ENCODE measurements around the gene LCK. TPM values are rescaled to one million over a fixed set of nuclear protein-coding genes. Genes with fewer than 3 reads are reported as not detected.
A peak's percentile ranks its signal among the peaks of the same experiment; 100 is the strongest.

Gene LCK
- total RNA-seq, 6 experiments from 2014 or later = not detected

DNA sequence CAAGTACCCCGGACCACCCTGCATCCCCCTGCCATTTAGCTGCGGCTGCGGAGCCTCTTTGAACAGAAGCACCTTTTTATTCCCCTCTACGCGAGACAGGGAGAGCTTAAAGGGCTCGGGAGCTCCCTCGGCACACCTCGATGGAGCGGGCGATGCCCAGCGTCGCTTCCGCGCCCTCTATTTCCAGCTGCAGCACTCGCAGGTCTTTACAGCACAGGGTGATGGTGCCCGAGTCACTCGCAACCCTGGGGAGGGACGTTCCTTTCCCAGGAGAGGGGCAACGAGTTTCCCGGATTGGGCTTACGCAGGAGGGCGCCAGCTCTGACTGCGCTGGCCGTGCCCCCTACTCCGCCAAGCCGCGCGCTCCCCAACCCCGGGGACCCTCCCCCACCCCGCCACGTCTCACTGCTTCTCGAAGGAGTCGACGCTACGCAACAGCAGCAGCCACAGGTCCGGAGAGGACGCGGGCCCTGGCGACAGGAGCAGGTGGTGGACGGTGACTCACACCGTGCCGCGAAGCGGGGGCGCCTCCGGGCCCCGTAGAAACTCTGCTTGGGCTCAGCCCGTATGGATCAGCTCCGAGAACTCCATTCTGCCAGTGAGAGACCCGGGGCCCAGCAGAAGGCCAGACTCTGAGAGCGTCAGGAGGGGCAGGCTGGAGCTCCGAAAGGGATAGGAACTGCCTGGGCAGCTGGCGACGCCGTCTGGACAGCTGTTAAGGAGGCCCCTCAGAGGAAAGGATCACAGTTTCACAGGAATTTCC lies 9.9 kb upstream of the LCK start:
- peak; percentile 25 for DNase-seq
- TF ChIP-seq, protein P1, sequence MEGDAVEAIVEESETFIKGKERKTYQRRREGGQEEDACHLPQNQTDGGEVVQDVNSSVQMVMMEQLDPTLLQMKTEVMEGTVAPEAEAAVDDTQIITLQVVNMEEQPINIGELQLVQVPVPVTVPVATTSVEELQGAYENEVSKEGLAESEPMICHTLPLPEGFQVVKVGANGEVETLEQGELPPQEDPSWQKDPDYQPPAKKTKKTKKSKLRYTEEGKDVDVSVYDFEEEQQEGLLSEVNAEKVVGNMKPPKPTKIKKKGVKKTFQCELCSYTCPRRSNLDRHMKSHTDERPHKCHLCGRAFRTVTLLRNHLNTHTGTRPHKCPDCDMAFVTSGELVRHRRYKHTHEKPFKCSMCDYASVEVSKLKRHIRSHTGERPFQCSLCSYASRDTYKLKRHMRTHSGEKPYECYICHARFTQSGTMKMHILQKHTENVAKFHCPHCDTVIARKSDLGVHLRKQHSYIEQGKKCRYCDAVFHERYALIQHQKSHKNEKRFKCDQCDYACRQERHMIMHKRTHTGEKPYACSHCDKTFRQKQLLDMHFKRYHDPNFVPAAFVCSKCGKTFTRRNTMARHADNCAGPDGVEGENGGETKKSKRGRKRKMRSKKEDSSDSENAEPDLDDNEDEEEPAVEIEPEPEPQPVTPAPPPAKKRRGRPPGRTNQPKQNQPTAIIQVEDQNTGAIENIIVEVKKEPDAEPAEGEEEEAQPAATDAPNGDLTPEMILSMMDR (IDR thresholded peaks at IDR 0.05) = no peak
- peaks cover 23% of the 10 kb centered on the region for H3K4me1 Mint-ChIP-seq (ENCODE audit: low read depth)

GRCh38 chr1:32242341-32242851 lies 8.7 kb upstream of the LCK start:
- TF ChIP-seq, protein P1 (IDR thresholded peaks at IDR 0.05) = no peak
- no peak for DNase-seq
- Mint-ChIP-seq H3K27ac (no peak overlapping the region; the same call in 1 of the 2 replicates), H3K9me3 (no peaks in the 10 kb centered on the region), H3K36me3 (ENCODE audit: low read depth) (no peaks in the 10 kb centered on the region), H3K4me3 (no peak overlapping the region), H3K27me3 (ENCODE audit: insufficient read depth) (no peaks in the 10 kb centered on the region), H3K4me1 (ENCODE audit: low read depth) (peaks cover 31% of the 10 kb centered on the region)

More for the DNA sequence above, 9.9 kb upstream of the LCK start:
- Mint-ChIP-seq H3K4me3 (peak overlapping the region; percentile 87), H3K27ac (peak overlapping the region; percentile 84), H3K36me3 (ENCODE audit: low read depth) (no peaks in the 10 kb centered on the region), H3K27me3 (ENCODE audit: insufficient read depth) (no peaks in the 10 kb centered on the region), H3K9me3 (no peaks in the 10 kb centered on the region)

DNA sequence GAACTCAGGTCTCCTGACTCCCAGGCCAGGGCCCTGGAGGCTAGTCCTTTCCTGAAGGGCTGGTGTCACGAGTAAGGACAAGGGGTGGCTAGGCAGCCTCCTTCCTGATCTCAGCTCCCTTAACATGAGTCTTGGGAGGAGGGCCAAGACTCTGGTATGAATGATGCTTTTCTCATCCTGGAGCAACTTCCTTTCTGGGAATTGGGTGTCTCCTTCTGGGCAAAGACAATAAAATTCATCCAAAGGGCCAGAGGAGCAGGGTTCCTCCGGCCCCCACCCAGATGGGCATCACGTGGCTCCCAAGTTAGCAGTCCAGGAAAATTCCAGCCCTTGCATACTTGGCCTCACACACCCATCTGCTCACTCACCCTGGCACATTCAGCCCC lies 4.2 kb upstream of the LCK start, which contains the start of gene FAM167B:
Gene FAM167B, plus strand, starts transcription at position 335 of the 386 bp plus-strand sequence. CDS start 200 bp downstream, outside the sequence.
- TF ChIP-seq, protein P1 (IDR thresholded peaks at IDR 0.05) = no peak
- peak within 1 kb of the TSS; percentile 83 for H3K27ac Mint-ChIP-seq
- peak within 1 kb of the TSS; percentile 45; the same call in 1 of the 2 replicates for H3K4me3 Mint-ChIP-seq
- H3K4me1 Mint-ChIP-seq (ENCODE audit: low read depth) = peaks cover 43% of the 10 kb centered on the region
- no peaks in the 10 kb centered on the region for H3K9me3 Mint-ChIP-seq
- peak; percentile 70 for DNase-seq
- no peaks in the 10 kb centered on the region for H3K36me3 Mint-ChIP-seq (ENCODE audit: low read depth)
- peaks cover 1% of the 10 kb centered on the region; the same call in 1 of the 2 replicates for H3K27me3 Mint-ChIP-seq (ENCODE audit: insufficient read depth)

DNA sequence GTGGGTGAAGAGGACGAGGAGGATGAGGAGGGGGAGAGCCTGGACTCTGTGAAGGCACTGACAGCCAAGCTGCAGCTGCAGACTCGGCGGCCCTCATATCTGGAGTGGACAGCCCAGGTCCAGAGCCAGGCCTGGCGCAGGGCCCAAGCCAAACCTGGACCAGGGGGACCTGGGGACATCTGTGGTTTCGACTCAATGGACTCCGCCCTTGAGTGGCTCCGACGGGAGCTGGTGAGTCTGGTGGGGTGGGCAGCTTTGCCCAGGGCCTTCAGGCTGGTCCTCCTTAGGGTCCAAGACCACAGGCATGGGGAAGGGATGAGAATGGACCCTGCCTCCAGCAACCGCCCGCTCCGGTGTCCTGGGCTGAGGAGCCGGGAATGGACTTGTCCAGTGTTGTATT lies 3.6 kb upstream of the LCK start:
- H3K9me3 Mint-ChIP-seq = no peaks in the 10 kb centered on the region
- H3K4me3 Mint-ChIP-seq = no peak overlapping the region
- H3K27me3 Mint-ChIP-seq (ENCODE audit: insufficient read depth) = peaks cover 1% of the 10 kb centered on the region; the same call in 1 of the 2 replicates
- peak overlapping the region; percentile 83; the same call in 1 of the 2 replicates for H3K27ac Mint-ChIP-seq
- H3K4me1 Mint-ChIP-seq (ENCODE audit: low read depth) = peaks cover 40% of the 10 kb centered on the region
- TF ChIP-seq, protein P1 (IDR thresholded peaks at IDR 0.05) = no peak
- no peaks in the 10 kb centered on the region for H3K36me3 Mint-ChIP-seq (ENCODE audit: low read depth)
- DNase-seq = no peak

- TF ChIP-seq, protein P1 (IDR thresholded peaks at IDR 0.05) = peak; percentile 88
- Mint-ChIP-seq H3K4me3 (no peak overlapping the region), H3K27me3 (ENCODE audit: insufficient read depth) (peaks cover 1% of the 10 kb centered on the region; the same call in 1 of the 2 replicates), H3K4me1 (ENCODE audit: low read depth) (peaks cover 38% of the 10 kb centered on the region), H3K36me3 (ENCODE audit: low read depth) (no peaks in the 10 kb centered on the region), H3K27ac (no peak overlapping the region), H3K9me3 (no peaks in the 10 kb centered on the region)
- peak; percentile 53 for DNase-seq
These were observed 2.8 kb upstream of the LCK start for GRCh38 chr1:32247983-32248889.
